SW480 (cell line): ENCODE measurements around the gene PDE4B.

Source experiments
- DNase-seq: peaks from one replicate; pipeline ENCODE4 v3.0.0-alpha.2; 2016; ENCODE audit warnings: low spot score

Gene PDE4B

GRCh38 chr1:66262208-66262963 is 469.7 kb downstream of the PDE4B start:
- DNase-seq: no peak

GRCh38 chr1:66265268-66265667 is 472.6 kb downstream of the PDE4B start:
- no peak for DNase-seq

DNA sequence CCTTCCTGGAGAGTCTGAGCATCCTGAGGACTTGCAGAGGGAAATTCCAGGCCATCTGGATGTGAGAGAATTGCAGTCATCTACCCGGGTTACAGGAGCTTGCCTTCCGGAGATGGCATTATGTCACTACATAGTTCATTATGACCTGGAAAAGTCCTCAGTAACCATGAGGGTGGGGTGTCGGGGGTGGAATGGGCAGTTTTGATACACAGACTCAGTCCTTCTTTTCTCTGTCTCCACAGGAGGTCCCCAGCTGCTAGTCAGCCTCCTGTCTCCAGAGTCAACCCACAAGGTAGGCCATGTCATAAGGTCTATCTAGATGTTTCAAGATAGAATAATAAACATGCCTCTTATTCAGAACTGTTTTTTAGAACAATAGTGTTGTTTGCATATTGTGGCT is 473.1 kb downstream of the PDE4B start:
- DNase-seq: no peak

DNA sequence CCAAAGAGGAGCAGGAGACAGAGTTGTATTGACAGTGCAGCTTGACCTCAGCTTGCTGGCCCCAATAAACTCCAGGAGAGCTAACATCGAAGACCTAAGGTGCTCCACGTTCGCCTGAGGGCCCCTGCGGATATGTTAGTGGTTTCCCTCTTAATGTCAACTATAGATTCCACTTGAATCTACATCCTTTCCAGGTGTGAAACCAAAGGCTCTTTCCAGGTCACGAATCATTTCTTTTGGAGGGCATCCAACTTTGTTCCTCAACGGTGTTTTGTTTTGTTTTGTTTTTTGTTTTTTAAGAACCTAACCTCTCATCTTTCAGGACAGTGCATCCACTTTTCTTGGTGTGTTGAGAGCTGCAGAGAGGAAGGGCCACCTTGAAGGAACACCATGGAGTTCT is 473.7 kb downstream of the PDE4B start:
- DNase-seq: no peak

GRCh38 chr1:66266756-66267155 is 474.1 kb downstream of the PDE4B start:
- no peak for DNase-seq

- DNase-seq: no peak
These were observed 474.7 kb downstream of the PDE4B start for GRCh38 chr1:66267201-66267940.

GRCh38 chr1:66269222-66269621 is 476.5 kb downstream of the PDE4B start:
- no peak for DNase-seq

GRCh38 chr1:66270119-66270812 is 477.6 kb downstream of the PDE4B start:
- DNase-seq: no peak

GRCh38 chr1:66271216-66271903 is 478.7 kb downstream of the PDE4B start:
- peak; percentile 55 for DNase-seq

DNA sequence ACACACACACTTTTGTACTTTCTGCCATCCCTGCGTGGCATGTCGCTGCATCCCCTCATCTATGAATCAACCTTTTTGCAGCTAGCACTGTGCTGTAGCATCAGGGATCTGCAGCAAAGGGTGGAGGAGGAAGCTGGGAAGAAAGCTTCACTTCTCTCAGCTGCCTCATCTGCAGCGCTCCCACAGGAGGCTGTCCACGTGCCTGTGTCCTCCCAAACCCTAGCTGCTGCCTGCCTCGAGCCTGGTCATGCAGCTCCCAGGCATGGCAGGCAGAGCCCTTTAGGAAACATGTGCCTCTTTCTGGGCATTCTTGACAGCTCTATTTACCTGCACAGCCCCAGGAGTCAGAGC is 479.2 kb downstream of the PDE4B start:
- DNase-seq: no peak

DNA sequence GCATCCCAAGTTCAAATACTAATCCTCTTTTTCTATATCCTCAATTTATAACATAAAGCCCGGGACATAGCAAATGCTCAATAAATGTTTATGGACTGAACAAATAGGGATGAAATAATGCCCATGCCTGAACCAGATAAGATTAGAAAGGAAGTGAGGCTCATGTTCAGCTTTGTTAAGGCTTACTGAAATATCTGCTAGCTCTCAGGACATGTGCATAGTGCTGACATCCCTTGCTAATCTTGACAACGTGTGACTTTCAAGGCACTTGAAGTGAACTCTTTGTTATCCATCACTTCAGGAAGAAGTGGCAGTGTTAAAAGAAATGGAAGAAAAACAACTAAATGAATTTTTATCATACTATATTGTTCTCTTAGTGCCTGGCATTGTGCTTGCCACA is 481.0 kb downstream of the PDE4B start:
- DNase-seq: no peak

- DNase-seq: no peak
These were observed 481.9 kb downstream of the PDE4B start for GRCh38 chr1:66274634-66275033.

DNA sequence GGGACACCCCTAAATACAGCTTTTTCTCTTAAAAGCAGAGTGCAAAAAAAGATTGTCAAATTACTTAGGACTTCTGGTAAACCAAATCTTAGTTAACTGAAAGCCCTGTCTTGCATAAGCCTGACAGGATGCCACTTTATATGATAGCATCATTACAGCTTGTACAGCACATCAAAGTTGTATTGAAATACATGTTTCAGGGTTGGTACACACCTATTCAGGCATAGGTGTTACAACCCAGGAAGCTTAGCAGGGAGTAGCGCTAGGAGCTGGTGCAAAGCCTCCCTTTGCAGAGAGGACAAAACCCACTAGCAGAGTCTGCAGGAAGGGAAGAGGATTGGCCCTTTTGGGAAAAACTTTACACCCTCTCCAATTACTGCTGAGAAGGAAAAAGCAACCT is 482.4 kb downstream of the PDE4B start:
- no peak for DNase-seq

DNA sequence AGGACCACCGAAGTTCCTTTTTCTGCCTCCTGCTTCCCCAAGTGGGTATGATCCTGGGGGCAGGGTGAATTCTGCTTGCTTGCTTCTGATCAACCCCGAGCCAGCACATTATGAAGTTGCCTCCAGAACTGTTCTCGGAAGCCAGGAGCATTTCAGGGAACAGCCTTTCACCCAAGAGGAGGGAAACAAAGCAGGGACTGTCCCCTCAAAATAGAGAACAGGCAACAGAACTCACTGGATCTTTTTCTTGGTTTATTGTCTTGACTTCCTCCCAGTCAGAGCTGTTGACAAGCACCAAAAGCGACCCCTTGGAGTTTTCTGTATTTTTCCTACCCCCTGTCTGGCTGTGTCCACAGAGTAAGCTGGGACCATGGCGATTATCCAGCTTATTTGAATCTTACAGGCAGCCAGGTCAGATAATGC is 482.9 kb downstream of the PDE4B start:
- no peak for DNase-seq

DNA sequence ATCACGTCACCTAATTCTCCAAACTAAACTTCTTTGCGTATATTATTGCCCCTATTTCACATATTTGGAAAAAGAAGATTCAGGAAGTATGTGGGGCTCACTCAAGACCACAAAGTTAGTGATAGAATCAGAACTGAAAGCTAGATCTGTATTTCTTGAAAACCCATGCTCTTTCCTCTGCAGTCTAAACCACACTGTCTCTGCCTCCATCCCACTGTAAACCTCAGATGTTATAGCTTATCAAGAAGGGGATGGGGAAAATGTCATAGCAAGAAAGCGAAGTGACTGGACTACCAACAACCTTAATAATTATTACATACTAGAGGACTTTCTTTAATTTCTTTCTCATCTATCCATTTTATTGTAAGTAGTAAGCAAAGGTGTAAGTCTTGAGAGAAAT is 483.5 kb downstream of the PDE4B start:
- no peak for DNase-seq

- no peak for DNase-seq
These were observed 485.7 kb downstream of the PDE4B start for GRCh38 chr1:66278260-66279021.

- DNase-seq: no peak
These were observed 489.1 kb downstream of the PDE4B start for GRCh38 chr1:66281808-66282207.

- no peak for DNase-seq
These were observed 489.7 kb downstream of the PDE4B start for GRCh38 chr1:66282343-66282852.

GRCh38 chr1:66282891-66283621 is 490.4 kb downstream of the PDE4B start:
- no peak for DNase-seq

DNA sequence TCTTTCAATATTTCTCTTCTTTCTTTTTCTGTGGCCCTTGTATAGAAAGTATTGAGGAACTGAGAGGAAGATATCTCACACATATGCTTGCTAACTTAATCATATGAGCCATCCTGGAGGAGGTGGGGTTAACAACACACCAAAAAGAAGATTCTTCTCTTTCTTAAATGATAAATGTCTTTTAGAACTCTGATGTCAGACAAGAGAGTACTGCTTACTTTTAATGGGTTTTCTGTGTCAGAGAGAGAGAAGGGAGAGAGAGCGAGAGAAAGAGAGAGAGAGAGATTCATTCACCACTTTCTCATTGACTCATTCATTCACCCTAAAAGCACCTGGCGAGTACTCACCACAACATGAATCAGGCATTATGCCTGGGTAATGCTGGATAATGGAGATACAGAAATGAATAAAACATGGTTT is 490.9 kb downstream of the PDE4B start:
- no peak for DNase-seq

DNA sequence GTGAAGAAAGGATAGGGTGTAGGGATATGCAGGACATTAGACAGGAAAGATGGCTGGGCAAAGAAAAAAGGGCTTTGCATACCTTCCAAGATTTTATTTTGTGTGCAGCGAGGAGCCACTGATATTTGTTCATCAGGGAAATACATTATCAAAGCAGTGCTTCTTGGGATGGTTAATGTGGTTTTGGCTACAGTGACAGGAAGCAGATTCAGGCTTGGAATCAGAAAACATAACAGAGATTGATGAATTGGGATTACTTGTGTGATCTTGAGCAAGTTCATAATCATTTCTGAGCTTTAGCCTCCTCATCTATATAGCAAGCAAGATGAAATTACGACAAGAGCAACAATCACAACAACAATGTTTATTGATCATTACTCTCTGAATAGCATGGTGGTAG is 492.1 kb downstream of the PDE4B start:
- no peak for DNase-seq
